IMR-90 (cell line): ENCODE results near the gene CTDSPL. TPM values are rescaled to one million over a fixed set of nuclear protein-coding genes. Genes with fewer than 3 reads are reported as not detected.
A peak's percentile ranks its signal among the peaks of the same experiment; 100 is the strongest.

Experiments used
- ATAC-seq: fragments of 200-7000 bp; cut with Tn5 transposase; 2 replicates; pipeline ENCODE4 v1.9.1; 2020; ENCODE audit warnings: low read depth, mild to moderate bottlenecking, moderate library complexity
- BruUV-seq: library from RNA; stranded (reverse); fragments of 400-500 nt; replicated peaks from 2 replicates; lab custom pipeline; 2021; lab: Mats Ljungman, UMichigan
- CTCF ChIA-PET: fragments of 300-600 bp; formaldehyde crosslinking; extraction: SDS; loops from one replicate; lab custom pipeline; 2021; ENCODE audit warnings: antibody characterized with exemption; lab: Yijun Ruan, JAX
- POLR2A ChIA-PET: fragments of 300-600 bp; sonication (Branson Sonifier 250); formaldehyde crosslinking; loops from one replicate; lab custom pipeline; 2022; ENCODE audit warnings: antibody characterized with exemption; ENCODE audit not compliant: unreplicated experiment; lab: Charles Lee
- DNase-seq: peaks from one replicate; pipeline ENCODE4 v3.0.0; 2013
- H2AFZ ChIP-seq: replicated peaks from 2 replicates; pipeline ENCODE3; 2013; ENCODE audit warnings: low read length, mild to moderate bottlenecking; ENCODE audit not compliant: poor library complexity
- H2AK5ac ChIP-seq: 2 replicates; pipeline ENCODE4 v1.6.1; 2013; ENCODE audit warnings: low read depth, low read length, inconsistent platforms
- H2AK9ac ChIP-seq: replicated peaks from 2 replicates; pipeline ENCODE3; 2013; ENCODE audit warnings: mild to moderate bottlenecking, low read depth, low read length, moderate library complexity; ENCODE audit not compliant: poor library complexity
- H2BK120ac ChIP-seq: 2 replicates; pipeline ENCODE4 v1.6.1; 2013; ENCODE audit warnings: low read depth, low read length, inconsistent platforms
- H2BK15ac ChIP-seq: 3 replicates; pipeline ENCODE4 v1.6.1; 2013; ENCODE audit warnings: low read depth, low read length, inconsistent platforms
- H2BK20ac ChIP-seq: 2 replicates; pipeline ENCODE4 v1.6.1; 2013; ENCODE audit warnings: low read depth, mild to moderate bottlenecking, inconsistent platforms, low read length, moderate library complexity
- H2BK5ac ChIP-seq: 2 replicates; pipeline ENCODE4 v1.6.1; 2013; ENCODE audit warnings: mild to moderate bottlenecking, low read depth, low read length, inconsistent platforms; ENCODE audit not compliant: poor library complexity, severe bottlenecking
- H3K14ac ChIP-seq: replicated peaks from 2 replicates; pipeline ENCODE4 v1.6.1; 2013; ENCODE audit warnings: low read depth, low read length, inconsistent platforms
- H3K18ac ChIP-seq: 2 replicates; pipeline ENCODE4 v1.6.1; 2013; ENCODE audit warnings: low read depth, low read length, control low read depth
- H3K23ac ChIP-seq: 2 replicates; pipeline ENCODE4 v1.6.1; 2013; ENCODE audit warnings: low read depth, low read length, inconsistent platforms
- H3K27ac ChIP-seq: 2 replicates; pipeline ENCODE4 v1.5.1; 2013; ENCODE audit warnings: mild to moderate bottlenecking, control low read depth, low read length; ENCODE audit not compliant: insufficient read depth
- H3K27me3 ChIP-seq: 2 replicates; pipeline ENCODE4 v1.6.1; 2013; ENCODE audit warnings: low read length; ENCODE audit not compliant: control insufficient read depth, insufficient read depth
- H3K36me3 ChIP-seq: 2 replicates; pipeline ENCODE4 v1.6.1; 2013; ENCODE audit warnings: low read length, mixed read lengths; ENCODE audit not compliant: control insufficient read depth, insufficient read depth
- H3K4ac ChIP-seq: 2 replicates; pipeline ENCODE4 v1.6.1; 2013; ENCODE audit warnings: low read depth, low read length, inconsistent platforms
- H3K4me1 ChIP-seq: 2 replicates; pipeline ENCODE4 v1.6.1; 2013; ENCODE audit warnings: low read length, mixed read lengths; ENCODE audit not compliant: control insufficient read depth, insufficient read depth
- H3K4me2 ChIP-seq: 2 replicates; pipeline ENCODE4 v1.6.1; 2013; ENCODE audit warnings: low read depth, mild to moderate bottlenecking, control low read depth, low read length, moderate library complexity
- H3K4me3 ChIP-seq: 2 replicates; pipeline ENCODE4 v1.5.1; 2013; ENCODE audit warnings: low read depth, mild to moderate bottlenecking, control low read depth, low read length, moderate library complexity; ENCODE audit not compliant: insufficient read depth
- H3K56ac ChIP-seq: 2 replicates; pipeline ENCODE4 v1.6.1; 2013; ENCODE audit warnings: low read length, inconsistent platforms; ENCODE audit not compliant: insufficient read depth; ENCODE audit errors: extremely low read depth
- H3K79me1 ChIP-seq, 2 experiments: 2 replicates each; pipeline ENCODE4 v1.6.1; 2013; ENCODE audit warnings: low read length in 2 of 2, inconsistent platforms in 1 of 2, low read depth in 1 of 2
- H3K9ac ChIP-seq: 2 replicates; pipeline ENCODE4 v1.6.1; 2013; ENCODE audit warnings: low read depth, low read length, control low read depth
- H3K9me1 ChIP-seq: 2 replicates; pipeline ENCODE4 v1.6.1; 2013; ENCODE audit warnings: low read length, inconsistent platforms; ENCODE audit not compliant: insufficient read depth
- H3K9me3 ChIP-seq: 2 replicates; pipeline ENCODE4 v1.6.1; 2013; ENCODE audit warnings: low read length; ENCODE audit not compliant: control insufficient read depth, insufficient read depth
- H4K20me1 ChIP-seq: 2 replicates; pipeline ENCODE4 v1.6.1; 2013; ENCODE audit warnings: low read length, inconsistent platforms; ENCODE audit not compliant: insufficient read depth
- H4K5ac ChIP-seq: 2 replicates; pipeline ENCODE4 v1.6.1; 2013; ENCODE audit warnings: mild to moderate bottlenecking, low read depth, low read length, control low read depth
- H4K8ac ChIP-seq, 2 experiments: 2 replicates each; pipeline ENCODE4 v1.6.1; 2013; ENCODE audit warnings: low read depth in 2 of 2, low read length in 2 of 2, control low read depth in 1 of 2, inconsistent platforms in 1 of 2
- H4K91ac ChIP-seq: 2 replicates; pipeline ENCODE4 v1.6.1; 2013; ENCODE audit warnings: low read depth, low read length, inconsistent platforms; ENCODE audit not compliant: insufficient read depth
- BHLHE40 ChIP-seq: fragments of 150-350 bp; IDR thresholded peaks from 2 replicates; pipeline ENCODE4 v1.6.1; 2016; ENCODE audit warnings: mild to moderate bottlenecking, low read depth, low read length
- CHD1 ChIP-seq: IDR thresholded peaks from 2 replicates; pipeline ENCODE4 v1.6.1; 2012; ENCODE audit warnings: low read depth, low read length, improper control_type of control experiment
- CTCF ChIP-seq: conservative IDR thresholded peaks from 2 replicates; pipeline ENCODE4 v1.5.1; 2012; ENCODE audit warnings: mild to moderate bottlenecking, low read depth, low read length, improper control_type of control experiment
- ELK1 ChIP-seq: fragments of 150-350 bp; IDR thresholded peaks from 2 replicates; pipeline ENCODE4 v1.6.1; 2016; ENCODE audit warnings: low read depth, mild to moderate bottlenecking, low read length, moderate library complexity, borderline replicate concordance
- FOS ChIP-seq: fragments of 150-350 bp; IDR thresholded peaks from 2 replicates; pipeline ENCODE4 v1.6.1; 2016; ENCODE audit warnings: low read depth, low read length
- MAFK ChIP-seq: IDR thresholded peaks from 2 replicates; pipeline ENCODE4 v1.6.1; 2012; ENCODE audit warnings: low read depth, low read length, improper control_type of control experiment
- MAZ ChIP-seq: IDR thresholded peaks from 2 replicates; pipeline ENCODE4 v1.6.1; 2012; ENCODE audit warnings: low read depth, mild to moderate bottlenecking, low read length, improper control_type of control experiment, moderate library complexity, borderline replicate concordance
- NFE2L2 ChIP-seq: fragments of 150-350 bp; IDR thresholded peaks from 2 replicates; pipeline ENCODE4 v1.6.1; 2016; ENCODE audit warnings: low read depth, mild to moderate bottlenecking, low read length
- RAD21 ChIP-seq: IDR thresholded peaks from 2 replicates; pipeline ENCODE4 v1.6.1; 2012; ENCODE audit warnings: low read length, improper control_type of control experiment
- RCOR1 ChIP-seq: IDR thresholded peaks from 2 replicates; pipeline ENCODE4 v1.6.1; 2012; ENCODE audit warnings: mild to moderate bottlenecking, low read length, improper control_type of control experiment; ENCODE audit not compliant: insufficient replicate concordance
- SMC3 ChIP-seq: fragments of 150-350 bp; IDR thresholded peaks from 2 replicates; pipeline ENCODE4 v1.6.1; 2016; ENCODE audit warnings: low read depth, mild to moderate bottlenecking, antibody characterized with exemption, low read length, moderate library complexity
- WGBS, 2 experiments: methylation state at CpG; one replicate each; pipeline versions ENCODE4 v1.1.5 to v1.1.7; 2013; ENCODE audit warnings: missing lambda C conversion rate in 2 of 2; ENCODE audit not compliant: insufficient read length in 1 of 2; ENCODE audit errors: extremely low coverage in 2 of 2; 5-methylcytosine and 5-hydroxymethylcytosine counted together
- dilution Hi-C: fragments of 300-500 bp; cut with HindIII; formaldehyde crosslinking; loops from one replicate; pipeline ENCODE4 v1.14.3; 2018; ENCODE audit warnings: low sequenced_read_pairs; ENCODE audit not compliant: unreplicated experiment
- in situ Hi-C: fragments of 300-500 bp; cut with MboI; formaldehyde crosslinking; loops from 3 replicates; pipeline ENCODE4 v1.14.3; 2019; ENCODE audit warnings: low sequenced_read_pairs, inconsistent platforms, mixed read lengths
- intact Hi-C: fragments of 100-400 bp; cut with micrococcal nuclease; formaldehyde crosslinking; loops from 2 replicates; pipeline ENCODE4 v1.10.0; 2022
- polyA plus RNA-seq, 3 experiments: library from polyadenylated mRNA; depleted of rRNA; stranded (reverse); fragments of >200 nt; gene quantifications; 2 replicates each; pipeline ENCODE4 v1.2.3, GENCODE V29; 2012; ENCODE audit warnings: low replicate concordance in 1 of 3
- total RNA-seq: library from RNA; depleted of rRNA; stranded (reverse); fragments of >200 nt; gene quantifications from 2 replicates; pipeline ENCODE4 v1.2.3, GENCODE V29; 2012
- TF ChIP-seq, protein P1 (sequence below): fragments of 150-350 bp; IDR thresholded peaks from 2 replicates; pipeline ENCODE4 v1.6.1; 2017; ENCODE audit warnings: mild to moderate bottlenecking, antibody characterized with exemption, low read length, low read depth

The CTDSPL gene
- total and polyA plus RNA-seq, 2 of the 4 experiments (the other 2 are of a cell fraction) = 24.5 to 29.0 TPM

GRCh38 chr3:37988931-37989525 lies 127.3 kb downstream of the CTDSPL start:
- H3K18ac ChIP-seq = no peak overlapping the region
- H4K91ac ChIP-seq = no peak overlapping the region
- no peak overlapping the region for H2AK5ac ChIP-seq
- no peak overlapping the region for H3K56ac ChIP-seq
- WGBS, 2 experiments = 79% methylated on average over 13 of the region's 15 CpGs; no CpG with 5 or more reads in 1 of the 2 experiments
- no peak overlapping the region for H4K8ac ChIP-seq
- no peak overlapping the region for H3K27ac ChIP-seq
- CTCF ChIA-PET = no interaction called here
- H3K9me3 ChIP-seq = no peaks in the 10 kb centered on the region
- dilution Hi-C loops (no loop called here), in situ Hi-C loops (no loop called here), intact Hi-C loops (no loop called here)
- POLR2A ChIA-PET = no interaction called here
- TF ChIP-seq RCOR1 (no peak), SMC3 (no peak), MAFK (no peak), RAD21 (no peak), CTCF (no peak), CHD1 (no peak), BHLHE40 (no peak), MAZ (no peak), NFE2L2 (no peak), ELK1 (no peak), FOS (no peak)
- TF ChIP-seq, protein P1, sequence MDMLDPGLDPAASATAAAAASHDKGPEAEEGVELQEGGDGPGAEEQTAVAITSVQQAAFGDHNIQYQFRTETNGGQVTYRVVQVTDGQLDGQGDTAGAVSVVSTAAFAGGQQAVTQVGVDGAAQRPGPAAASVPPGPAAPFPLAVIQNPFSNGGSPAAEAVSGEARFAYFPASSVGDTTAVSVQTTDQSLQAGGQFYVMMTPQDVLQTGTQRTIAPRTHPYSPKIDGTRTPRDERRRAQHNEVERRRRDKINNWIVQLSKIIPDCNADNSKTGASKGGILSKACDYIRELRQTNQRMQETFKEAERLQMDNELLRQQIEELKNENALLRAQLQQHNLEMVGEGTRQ = no peak
- H2BK20ac ChIP-seq = no peak overlapping the region
- no peak overlapping the region for H3K9ac ChIP-seq
- H3K4me1 ChIP-seq = peaks cover 2% of the 10 kb centered on the region
- H3K14ac ChIP-seq = no peak overlapping the region
- no peak overlapping the region for H2BK120ac ChIP-seq
- ATAC-seq (no peak), DNase-seq (no peak)
- no peaks in the 10 kb centered on the region for H3K79me1 ChIP-seq
- H3K36me3 ChIP-seq = peaks cover 3% of the 10 kb centered on the region; the same call in 1 of the 2 replicates
- H3K23ac ChIP-seq = no peak overlapping the region
- no peak overlapping the region for H2BK5ac ChIP-seq
- H3K27me3 ChIP-seq = no peaks in the 10 kb centered on the region; the same call in 1 of the 2 replicates
- peak overlapping the region; percentile 24 for H2AFZ ChIP-seq
- no peak overlapping the region for H3K4me3 ChIP-seq
- no peak overlapping the region for H3K4me2 ChIP-seq
- no TSS peak for BruUV-seq
- H3K4ac ChIP-seq = no peak overlapping the region
- no peak overlapping the region for H4K5ac ChIP-seq
- no peak overlapping the region for H2BK15ac ChIP-seq
- H2AK9ac ChIP-seq = no peak overlapping the region
- 0 out of 2 replicates have a peak, but pooled peaks cover 4% of the 10 kb centered on the region for H3K9me1 ChIP-seq
- H4K20me1 ChIP-seq = no peaks in the 10 kb centered on the region
